Keratinocyte (primary cell): ENCODE data around the gene SIGLEC6. TPM values are rescaled to one million over a fixed set of nuclear protein-coding genes. Genes with fewer than 3 reads are reported as not detected.

Experiments used
- DNase-seq: peaks from one replicate; pipeline ENCODE4 v3.0.0-alpha.2; 2011; ENCODE audit warnings: low read depth, missing footprints, low spot score
- FAIRE-seq: peaks from 2 replicates; lab custom pipeline; 2011; peaks lifted over from hg19 to GRCh38; lab: Jason Lieb, UNC
- H2AFZ ChIP-seq: 2 replicates; pipeline ENCODE4 v1.6.0; 2012; ENCODE audit warnings: low read length, control low read depth, inconsistent platforms; ENCODE audit not compliant: control insufficient read depth
- H3K27ac ChIP-seq: 2 replicates; pipeline ENCODE4 v1.5.1; 2011; ENCODE audit warnings: low read length; ENCODE audit not compliant: control insufficient read depth, insufficient read depth
- H3K27me3 ChIP-seq: 3 replicates; pipeline ENCODE4 v1.6.0; 2011; ENCODE audit warnings: low read length; ENCODE audit not compliant: control insufficient read depth, insufficient read depth; ENCODE audit errors: extremely low read depth
- H3K36me3 ChIP-seq, 2 experiments: 2 replicates in 1 of 2; 3 replicates in 1 of 2; pipeline ENCODE4 v1.5.1; 2011; ENCODE audit warnings: low read length in 2 of 2, mild to moderate bottlenecking in 1 of 2; ENCODE audit not compliant: control insufficient read depth in 2 of 2, insufficient read depth in 2 of 2; ENCODE audit errors: extremely low read depth in 1 of 2
- H3K4me1 ChIP-seq: 3 replicates; pipeline ENCODE4 v1.5.1; 2011; ENCODE audit warnings: low read length; ENCODE audit not compliant: control insufficient read depth, insufficient read depth; ENCODE audit errors: extremely low read depth
- H3K4me2 ChIP-seq: 3 replicates; pipeline ENCODE4 v1.6.0; 2011; ENCODE audit warnings: low read depth, low read length; ENCODE audit not compliant: control insufficient read depth, insufficient read depth; ENCODE audit errors: extremely low read depth
- H3K4me3 ChIP-seq, 3 experiments: fragments of 200-600 bp in 1 of 3; sonication (generic) in 1 of 3; 2 replicates in 2 of 3; 3 replicates in 1 of 3; pipeline ENCODE4 v1.5.1; 2011 to 2016; ENCODE audit warnings: low read length in 3 of 3, mild to moderate bottlenecking in 3 of 3, control low read depth in 2 of 3, inconsistent platforms in 1 of 3, low read depth in 1 of 3, mixed read lengths in 1 of 3, mixed run types in 1 of 3, moderate library complexity in 1 of 3; ENCODE audit not compliant: control insufficient read depth in 2 of 3, insufficient read depth in 2 of 3; ENCODE audit errors: extremely low read depth in 1 of 3
- H3K79me2 ChIP-seq: 2 replicates; pipeline ENCODE4 v1.6.0; 2012; ENCODE audit warnings: low read length; ENCODE audit not compliant: control insufficient read depth, insufficient read depth
- H3K9ac ChIP-seq: 3 replicates; pipeline ENCODE4 v1.6.0; 2011; ENCODE audit warnings: low read length; ENCODE audit not compliant: control insufficient read depth, insufficient read depth; ENCODE audit errors: extremely low read depth
- H3K9me1 ChIP-seq: 3 replicates; pipeline ENCODE4 v1.6.0; 2011; ENCODE audit warnings: low read length; ENCODE audit not compliant: control insufficient read depth, insufficient read depth; ENCODE audit errors: extremely low read depth
- H3K9me3 ChIP-seq: 2 replicates; pipeline ENCODE4 v1.5.1; 2012; ENCODE audit warnings: low read depth, low read length; ENCODE audit not compliant: control insufficient read depth
- H4K20me1 ChIP-seq: 3 replicates; pipeline ENCODE4 v1.6.0; 2011; ENCODE audit warnings: low read length; ENCODE audit not compliant: control insufficient read depth, insufficient read depth; ENCODE audit errors: extremely low read depth
- EZH2 ChIP-seq: IDR thresholded peaks from one replicate; pipeline ENCODE4 v1.6.1; 2012; ENCODE audit warnings: inconsistent platforms, mild to moderate bottlenecking, low read length, moderate library complexity
- dilution Hi-C: fragments of 300-500 bp; cut with MboI; formaldehyde crosslinking; loops from one replicate; pipeline ENCODE4 v1.7.0; 2020; ENCODE audit warnings: low sequenced_read_pairs; ENCODE audit not compliant: extremely low pct_ligation_motif_present
- polyA plus RNA-seq, 5 experiments: library from polyadenylated mRNA; depleted of rRNA in 3 of 5; stranded (reverse) in 3 of 5; stranded (forward) in 1 of 5; unstranded in 1 of 5; fragments of >200 nt; gene quantifications; 1 replicate in 1 of 5; 2 replicates in 3 of 5; 3 replicates in 1 of 5; pipeline versions ENCODE4 v1.2.1 to v1.2.3, GENCODE V29; 2011 to 2012; ENCODE audit warnings: missing spikeins in 2 of 5, low read depth in 1 of 5, low replicate concordance in 1 of 5
- TF ChIP-seq, protein P1 (sequence below), 3 experiments: IDR thresholded peaks in 1 of 3; conservative IDR thresholded peaks in 1 of 3; optimal IDR thresholded peaks in 1 of 3; 2 replicates in 2 of 3; 3 replicates in 1 of 3; pipeline versions ENCODE3 to v1.5.1; 2011; ENCODE audit warnings: low read length in 3 of 3, mild to moderate bottlenecking in 3 of 3, moderate library complexity in 2 of 3, control low read depth in 1 of 3, inconsistent platforms in 1 of 3; ENCODE audit not compliant: insufficient read depth in 2 of 3; ENCODE audit errors: extremely low read depth in 1 of 3

Gene SIGLEC6
- polyA plus RNA-seq, 1 donor (not counting 4 experiments of a cell fraction or from before 2014, with no cell fraction given), result not detected

DNA sequence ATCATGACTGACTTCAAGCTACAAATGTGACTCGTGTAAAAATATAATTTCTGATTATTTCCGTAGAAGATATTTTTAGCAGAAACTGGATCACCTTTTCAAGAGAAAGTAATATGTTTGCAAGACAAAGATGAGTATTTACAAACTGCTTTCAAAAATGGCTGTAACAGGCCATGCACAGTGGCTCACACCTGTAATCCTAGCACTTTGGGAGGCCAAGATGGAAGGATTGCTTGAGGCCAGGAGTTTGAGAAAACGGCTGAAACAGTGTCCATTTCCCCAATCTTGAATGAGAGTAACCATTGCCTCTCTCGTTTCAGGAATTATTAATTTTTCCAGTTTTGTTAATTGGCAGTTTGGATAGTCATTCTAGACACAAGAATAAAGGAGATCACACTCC is 36.1 kb upstream of the SIGLEC6 start:
- Histone ChIP-seq H4K20me1 (no peaks in the 10 kb centered on the region), H3K27ac (no peak overlapping the region), H3K4me2 (no peak overlapping the region), H3K79me2 (peaks cover 14% of the 10 kb centered on the region), H3K27me3 (no peaks in the 10 kb centered on the region), H3K9me3 (no peaks in the 10 kb centered on the region), H2AFZ (no peak overlapping the region), H3K36me3 (no peaks in the 10 kb centered on the region), H3K4me1 (peaks cover 10% of the 10 kb centered on the region), H3K9ac (no peak overlapping the region), H3K4me3 (no peak overlapping the region), H3K9me1 (no peaks in the 10 kb centered on the region)
- dilution Hi-C loops, result no loop called here
- TF ChIP-seq, protein P1, sequence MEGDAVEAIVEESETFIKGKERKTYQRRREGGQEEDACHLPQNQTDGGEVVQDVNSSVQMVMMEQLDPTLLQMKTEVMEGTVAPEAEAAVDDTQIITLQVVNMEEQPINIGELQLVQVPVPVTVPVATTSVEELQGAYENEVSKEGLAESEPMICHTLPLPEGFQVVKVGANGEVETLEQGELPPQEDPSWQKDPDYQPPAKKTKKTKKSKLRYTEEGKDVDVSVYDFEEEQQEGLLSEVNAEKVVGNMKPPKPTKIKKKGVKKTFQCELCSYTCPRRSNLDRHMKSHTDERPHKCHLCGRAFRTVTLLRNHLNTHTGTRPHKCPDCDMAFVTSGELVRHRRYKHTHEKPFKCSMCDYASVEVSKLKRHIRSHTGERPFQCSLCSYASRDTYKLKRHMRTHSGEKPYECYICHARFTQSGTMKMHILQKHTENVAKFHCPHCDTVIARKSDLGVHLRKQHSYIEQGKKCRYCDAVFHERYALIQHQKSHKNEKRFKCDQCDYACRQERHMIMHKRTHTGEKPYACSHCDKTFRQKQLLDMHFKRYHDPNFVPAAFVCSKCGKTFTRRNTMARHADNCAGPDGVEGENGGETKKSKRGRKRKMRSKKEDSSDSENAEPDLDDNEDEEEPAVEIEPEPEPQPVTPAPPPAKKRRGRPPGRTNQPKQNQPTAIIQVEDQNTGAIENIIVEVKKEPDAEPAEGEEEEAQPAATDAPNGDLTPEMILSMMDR (optimal IDR thresholded peaks at IDR 0.05 in 1 of 3, IDR thresholded peaks at IDR 0.05 in 1 of 3, conservative IDR thresholded peaks at IDR 0.05 in 1 of 3; ENCODE audit: extremely low read depth in 1 of 3, insufficient read depth in 2 of 3, low read length in 3 of 3), result no peak
- TF ChIP-seq EZH2, result no peak
- no peak for FAIRE-seq
- no peak for DNase-seq

DNA sequence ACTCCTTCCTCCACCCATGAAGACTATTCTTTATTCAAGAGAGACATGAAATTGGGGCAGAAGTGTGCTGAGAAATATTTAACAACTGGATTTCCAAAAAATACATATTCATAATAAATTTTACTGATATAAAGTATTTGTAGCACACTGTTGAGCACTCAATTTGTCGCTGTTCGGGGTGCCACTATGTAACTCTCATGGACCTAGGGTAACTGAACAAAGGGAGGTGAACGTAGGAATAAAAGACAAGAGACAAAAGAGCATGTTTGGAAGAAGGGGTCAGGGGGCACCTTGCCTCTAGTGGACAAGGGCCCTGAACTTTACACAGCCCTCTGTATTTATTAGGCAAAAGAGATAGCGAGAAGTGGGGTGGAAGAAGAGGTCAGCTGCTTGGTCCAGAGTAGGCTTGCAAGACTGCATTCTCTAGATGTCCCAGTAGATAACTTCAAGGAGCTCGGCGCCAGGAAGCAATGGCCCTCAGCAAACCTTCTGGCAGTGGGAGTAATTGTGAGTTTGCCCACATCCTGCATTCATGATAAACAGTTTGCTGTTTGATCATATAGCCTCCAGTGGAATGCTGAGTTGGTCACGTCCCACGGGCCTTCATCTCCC is 35.1 kb upstream of the SIGLEC6 start:
- peaks cover 1% of the 10 kb centered on the region for H3K4me1 ChIP-seq
- H3K4me3 ChIP-seq, result no peak overlapping the region
- DNase-seq (no peak), FAIRE-seq (no peak)
- no peak overlapping the region for H3K4me2 ChIP-seq
- H3K27me3 ChIP-seq, result no peaks in the 10 kb centered on the region
- peaks cover 4% of the 10 kb centered on the region for H3K79me2 ChIP-seq
- H2AFZ ChIP-seq, result no peak overlapping the region
- no peak overlapping the region for H3K27ac ChIP-seq
- H3K9ac ChIP-seq, result no peak overlapping the region
- no peaks in the 10 kb centered on the region for H3K9me1 ChIP-seq
- TF ChIP-seq, protein P1 (optimal IDR thresholded peaks at IDR 0.05 in 1 of 3, IDR thresholded peaks at IDR 0.05 in 1 of 3, conservative IDR thresholded peaks at IDR 0.05 in 1 of 3; ENCODE audit: extremely low read depth in 1 of 3, insufficient read depth in 2 of 3, low read length in 3 of 3), result no peak
- no peak for TF ChIP-seq EZH2
- H3K9me3 ChIP-seq, result no peaks in the 10 kb centered on the region
- H4K20me1 ChIP-seq, result no peaks in the 10 kb centered on the region
- H3K36me3 ChIP-seq, result no peaks in the 10 kb centered on the region
- dilution Hi-C loops, result no loop called here
